Activated gamma-delta T cell treated with anti-CD3 and anti-CD28 coated beads, Interleukin-2, amount 50 U/mL, for 16 hours (primary cell): ENCODE data around the gene DCLK3.

Source experiments
- DNase-seq: peaks from one replicate; pipeline ENCODE4 v3.0.0-alpha.2; 2020; ENCODE audit warnings: low read depth

The DCLK3 gene

GRCh38 chr3:36764704-36765038, 318 bp upstream of the DCLK3 start:
- DNase-seq, result no peak

DNA sequence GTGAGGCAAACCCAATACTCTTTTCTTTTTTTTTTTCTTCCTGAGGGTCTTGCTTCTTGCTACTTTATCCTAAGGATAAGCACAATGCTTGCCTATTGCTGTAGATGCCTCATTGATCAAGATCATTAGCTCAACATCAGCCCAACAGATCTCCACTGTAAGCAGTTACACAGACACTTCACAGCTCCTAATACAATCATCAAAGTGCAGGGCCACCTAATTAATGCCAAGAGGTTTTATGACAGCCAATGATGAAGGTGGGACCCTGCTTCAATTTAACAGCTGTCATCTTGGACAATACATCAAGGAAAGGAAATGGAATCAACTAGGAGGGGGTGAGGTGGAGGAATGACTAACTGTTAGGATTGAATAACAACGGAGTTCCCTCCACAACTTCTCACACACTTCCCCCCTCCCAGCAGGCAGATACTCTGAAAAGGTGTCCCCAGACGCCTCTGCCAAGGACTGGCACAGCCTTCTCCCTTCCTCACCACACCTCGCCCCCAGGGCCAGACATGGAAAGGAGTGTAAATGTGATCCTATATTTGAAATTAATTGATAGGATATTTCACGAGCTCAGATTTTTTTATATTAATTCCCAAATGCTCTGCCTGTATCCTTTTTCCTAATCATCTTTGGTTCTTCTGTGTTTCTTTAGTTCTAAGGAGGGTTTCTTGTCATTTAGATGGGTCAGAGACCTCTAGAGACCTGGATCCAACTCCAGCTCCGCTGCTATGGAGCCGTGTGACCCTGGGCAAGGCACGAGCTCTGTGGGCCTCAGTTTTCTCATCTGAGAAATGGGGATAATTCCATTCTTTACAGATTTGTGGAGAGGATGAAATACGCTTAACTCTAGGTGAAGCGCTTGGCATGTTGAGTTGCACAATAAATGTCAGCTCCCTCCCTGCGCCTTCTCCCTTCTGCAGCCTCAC, 1.2 kb downstream of the DCLK3 start:
- no peak for DNase-seq

DNA sequence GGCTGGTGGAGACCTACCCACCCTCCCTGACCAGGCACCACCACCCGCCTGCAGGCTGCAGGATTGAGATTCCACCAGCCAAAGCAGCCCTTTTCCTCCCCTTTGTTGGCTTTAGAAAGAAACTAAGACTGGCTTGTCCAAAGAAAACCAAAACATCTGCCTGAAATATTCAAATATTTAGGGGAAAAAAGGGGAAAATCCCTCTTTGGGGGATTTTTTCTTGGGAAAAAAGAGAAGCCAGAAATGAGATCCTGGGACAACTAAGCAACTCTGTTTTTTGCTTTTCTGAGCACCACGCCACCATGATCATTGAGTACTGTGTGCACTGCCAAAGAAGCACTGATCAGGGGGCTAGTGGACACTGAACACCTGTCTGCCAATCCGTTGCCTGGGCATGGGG, 2.6 kb downstream of the DCLK3 start:
- DNase-seq, result no peak

- DNase-seq, result no peak
Observed at GRCh38 chr3:36756269-36756668, 8.1 kb downstream of the DCLK3 start.

- DNase-seq, result no peak
Observed at GRCh38 chr3:36751326-36751725, 13.0 kb downstream of the DCLK3 start.

- DNase-seq, result no peak
Observed at GRCh38 chr3:36750737-36751136, 13.6 kb downstream of the DCLK3 start.

DNA sequence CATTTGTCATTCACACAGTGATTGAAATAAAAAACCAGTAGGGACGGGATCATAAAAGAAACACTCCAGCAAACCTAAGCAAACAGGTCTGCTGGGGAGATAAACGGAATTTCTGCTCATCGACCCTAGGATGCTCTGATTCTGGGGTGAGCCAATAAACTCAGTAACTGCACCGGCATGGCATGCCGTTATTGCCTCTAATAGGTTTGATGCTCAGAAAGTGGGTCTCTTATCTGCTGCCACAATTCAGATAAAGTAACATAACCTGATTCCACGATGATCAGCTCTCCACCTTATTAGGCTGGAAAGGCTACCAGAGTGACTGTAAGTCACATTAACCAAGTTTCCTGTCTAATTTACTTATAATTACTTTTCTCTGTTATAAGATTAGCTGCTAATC, 19.6 kb downstream of the DCLK3 start:
- DNase-seq, result no peak

GRCh38 chr3:36743826-36744225, 20.5 kb downstream of the DCLK3 start:
- DNase-seq, result no peak

DNA sequence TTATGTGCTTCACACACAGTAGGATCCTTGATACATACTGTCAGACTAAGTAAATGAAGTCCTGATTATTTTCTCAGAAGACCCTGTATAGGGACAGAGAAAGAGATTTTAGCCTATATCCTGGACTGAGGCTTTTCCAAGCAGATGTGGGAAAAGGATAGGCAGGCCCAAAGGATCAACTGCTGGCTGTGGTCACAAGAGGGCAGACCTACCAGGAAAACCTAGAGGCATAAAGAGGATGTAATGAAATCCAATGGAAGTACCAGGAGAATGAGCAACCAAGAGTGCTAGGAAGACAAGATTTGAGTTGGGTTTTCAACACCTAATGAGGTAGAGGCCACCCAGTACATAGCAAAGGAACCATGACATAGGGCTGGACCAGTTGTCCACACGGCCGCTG, 23.1 kb downstream of the DCLK3 start:
- no peak for DNase-seq

DNA sequence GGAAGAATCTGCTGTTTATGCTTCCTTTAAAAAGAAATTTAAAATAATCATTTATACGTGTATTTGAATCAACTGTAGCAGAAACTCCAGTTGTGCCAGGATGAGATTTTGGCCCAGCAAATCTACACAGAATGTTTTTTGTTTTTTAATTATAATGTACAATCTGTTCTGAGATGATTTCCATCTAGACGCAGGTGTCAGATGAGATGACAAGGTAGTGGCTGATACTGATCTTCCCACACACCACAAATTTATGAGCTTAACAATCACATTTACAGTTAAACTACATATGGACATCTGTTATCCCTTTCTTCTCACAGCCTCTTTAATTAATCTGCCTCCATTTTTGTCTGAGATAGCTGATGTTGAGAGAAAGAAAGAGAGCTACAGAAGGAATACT, 23.6 kb downstream of the DCLK3 start:
- no peak for DNase-seq

- DNase-seq, result no peak
Observed at GRCh38 chr3:36738702-36739101, 25.7 kb downstream of the DCLK3 start.

- no peak for DNase-seq
Observed at GRCh38 chr3:36736301-36736700, 28.1 kb downstream of the DCLK3 start.

- DNase-seq, result no peak
Observed at GRCh38 chr3:36734742-36735141, 29.6 kb downstream of the DCLK3 start.

GRCh38 chr3:36733723-36734122, 30.6 kb downstream of the DCLK3 start:
- DNase-seq, result no peak

DNA sequence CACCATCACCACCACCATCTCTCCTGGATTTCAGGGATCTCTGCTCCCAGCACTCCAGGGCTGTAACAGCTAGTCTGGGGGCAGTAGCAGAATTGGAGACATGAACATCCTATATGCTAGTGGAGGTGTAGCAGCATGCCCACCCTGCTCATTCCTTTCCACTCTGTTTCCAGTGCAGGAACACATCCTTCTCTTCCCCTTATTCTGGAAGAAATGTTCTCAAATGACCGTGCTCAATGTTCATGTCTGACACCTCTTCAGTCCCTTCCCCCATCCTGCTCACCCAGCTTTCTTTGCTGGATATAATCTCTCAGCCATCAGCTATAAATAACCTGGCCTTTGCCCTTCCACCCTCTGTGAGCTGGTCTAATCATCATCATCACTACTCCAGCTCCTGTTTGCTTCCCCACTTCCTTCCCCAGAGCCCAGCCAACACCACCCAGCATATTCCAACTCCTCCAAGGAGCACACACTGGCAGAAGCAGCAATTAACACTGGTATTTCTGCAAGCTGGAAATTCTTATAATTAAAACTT, 31.1 kb downstream of the DCLK3 start:
- no peak for DNase-seq

- DNase-seq, result no peak
Observed at GRCh38 chr3:36730966-36731365, 33.4 kb downstream of the DCLK3 start.

GRCh38 chr3:36729204-36730056, 34.9 kb downstream of the DCLK3 start:
- DNase-seq, result no peak

DNA sequence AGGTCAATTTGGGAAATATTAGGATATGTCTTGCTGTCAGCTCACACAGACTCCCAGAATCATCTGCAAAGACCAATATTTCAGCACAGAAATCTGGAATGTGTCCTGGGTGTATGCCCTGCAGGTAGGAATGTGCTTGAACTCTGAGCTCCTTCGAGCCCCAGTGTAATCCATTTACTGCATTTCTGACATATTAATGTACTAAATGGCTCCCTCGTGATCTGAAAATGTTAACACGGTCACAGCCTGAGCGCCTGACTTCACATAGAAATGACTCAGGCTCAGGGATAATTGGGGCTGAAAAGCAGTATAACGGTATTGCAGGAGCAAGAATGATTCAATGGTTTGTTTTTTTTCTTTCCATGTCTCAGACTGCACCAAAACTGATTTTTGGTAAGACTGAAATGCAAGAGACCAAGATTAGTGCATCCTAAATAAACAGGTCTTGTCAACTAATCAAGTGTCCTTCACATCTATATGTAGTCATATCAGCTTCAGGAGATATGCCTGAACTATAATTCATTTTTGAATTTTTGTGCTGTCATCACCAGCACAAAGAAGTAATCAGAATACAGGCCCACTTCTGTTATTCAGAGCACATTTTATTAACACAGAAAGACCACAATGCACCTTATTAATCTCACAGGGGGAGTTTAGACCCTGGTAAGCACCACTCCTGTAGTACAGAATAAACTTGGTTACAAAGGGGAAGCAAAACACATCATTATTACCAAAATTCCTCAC, 49.8 kb downstream of the DCLK3 start:
- no peak for DNase-seq

- no peak for DNase-seq
Observed at GRCh38 chr3:36713904-36714303, 50.4 kb downstream of the DCLK3 start.

DNA sequence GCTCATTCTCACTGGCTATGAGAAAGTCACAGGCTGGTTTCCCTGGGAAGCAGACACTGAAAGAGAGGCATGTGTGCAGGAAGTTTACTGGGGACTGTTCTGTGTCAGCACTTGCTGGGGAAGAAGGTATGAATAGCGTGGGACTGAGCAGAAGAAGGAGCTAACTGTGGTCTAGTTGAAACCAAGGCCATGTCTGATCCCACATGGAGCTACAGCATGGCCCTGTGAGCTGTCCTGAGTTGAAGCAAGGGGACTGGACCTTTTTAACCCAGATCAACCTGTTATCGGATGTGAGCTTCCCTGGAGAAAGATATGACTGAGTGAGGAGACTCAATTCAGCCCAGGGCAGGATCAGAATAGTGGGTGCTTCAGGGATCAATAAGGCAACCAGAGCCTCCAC, 53.7 kb downstream of the DCLK3 start:
- no peak for DNase-seq

GRCh38 chr3:36709826-36710365, 54.5 kb downstream of the DCLK3 start:
- DNase-seq, result no peak

DNA sequence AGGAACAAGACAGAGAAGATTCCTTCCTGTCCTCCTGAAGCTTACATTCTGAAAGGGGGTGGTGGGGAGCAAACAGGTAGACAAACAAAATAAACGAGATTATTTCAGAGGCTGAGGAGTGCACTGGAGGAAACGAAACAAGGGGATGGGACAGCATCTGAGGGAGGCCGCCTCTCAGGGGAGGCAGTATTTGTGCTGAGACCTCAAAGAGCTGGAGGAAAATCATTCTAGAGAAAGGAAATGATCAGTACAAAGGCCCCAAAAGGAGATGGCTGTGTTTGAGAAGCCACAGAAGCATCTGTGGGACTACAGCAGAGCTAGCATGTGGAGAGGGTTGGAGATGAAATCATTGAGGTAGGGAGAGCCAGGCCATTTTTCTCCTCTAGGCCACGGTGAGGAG, 55.1 kb downstream of the DCLK3 start:
- DNase-seq, result no peak
